ENCODE data around the gene VPS18.

Gene VPS18

GRCh38 chr15:40925495-40925862, 31.2 kb downstream of the VPS18 start:
- Histone ChIP-seq H3K79me2 (ENCODE audit: low read length) (no peaks in the 10 kb centered on the region), H3K9me3 (ENCODE audit: insufficient read depth, low read length) (no peaks in the 10 kb centered on the region), H3K27ac (ENCODE audit: low read length) (no peak overlapping the region), H3K9ac (ENCODE audit: low read length) (no peak overlapping the region), H3K27me3 (ENCODE audit: low read depth, low read length) (peaks cover 15% of the 10 kb centered on the region), H3K4me3 (ENCODE audit: low read length) (no peak overlapping the region), H3K36me3 (replicated peaks; ENCODE audit: low read depth, low read length) (no peaks in the 10 kb centered on the region), H2AFZ (ENCODE audit: low read depth, low read length) (no peak overlapping the region), H4K20me1 (ENCODE audit: insufficient read depth, low read length) (no peaks in the 10 kb centered on the region), H3K4me2 (ENCODE audit: low read length) (no peak overlapping the region), H3K4me1 (ENCODE audit: low read length) (peaks cover 3% of the 10 kb centered on the region; the same call in 1 of the 2 replicates)
- TF ChIP-seq EZH2phosphoT487 (IDR thresholded peaks at IDR 0.05; ENCODE audit: low read depth) = no peak
- TF ChIP-seq, protein P1, sequence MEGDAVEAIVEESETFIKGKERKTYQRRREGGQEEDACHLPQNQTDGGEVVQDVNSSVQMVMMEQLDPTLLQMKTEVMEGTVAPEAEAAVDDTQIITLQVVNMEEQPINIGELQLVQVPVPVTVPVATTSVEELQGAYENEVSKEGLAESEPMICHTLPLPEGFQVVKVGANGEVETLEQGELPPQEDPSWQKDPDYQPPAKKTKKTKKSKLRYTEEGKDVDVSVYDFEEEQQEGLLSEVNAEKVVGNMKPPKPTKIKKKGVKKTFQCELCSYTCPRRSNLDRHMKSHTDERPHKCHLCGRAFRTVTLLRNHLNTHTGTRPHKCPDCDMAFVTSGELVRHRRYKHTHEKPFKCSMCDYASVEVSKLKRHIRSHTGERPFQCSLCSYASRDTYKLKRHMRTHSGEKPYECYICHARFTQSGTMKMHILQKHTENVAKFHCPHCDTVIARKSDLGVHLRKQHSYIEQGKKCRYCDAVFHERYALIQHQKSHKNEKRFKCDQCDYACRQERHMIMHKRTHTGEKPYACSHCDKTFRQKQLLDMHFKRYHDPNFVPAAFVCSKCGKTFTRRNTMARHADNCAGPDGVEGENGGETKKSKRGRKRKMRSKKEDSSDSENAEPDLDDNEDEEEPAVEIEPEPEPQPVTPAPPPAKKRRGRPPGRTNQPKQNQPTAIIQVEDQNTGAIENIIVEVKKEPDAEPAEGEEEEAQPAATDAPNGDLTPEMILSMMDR (IDR thresholded peaks at IDR 0.05; ENCODE audit: low read depth, low read length) = no peak

DNA sequence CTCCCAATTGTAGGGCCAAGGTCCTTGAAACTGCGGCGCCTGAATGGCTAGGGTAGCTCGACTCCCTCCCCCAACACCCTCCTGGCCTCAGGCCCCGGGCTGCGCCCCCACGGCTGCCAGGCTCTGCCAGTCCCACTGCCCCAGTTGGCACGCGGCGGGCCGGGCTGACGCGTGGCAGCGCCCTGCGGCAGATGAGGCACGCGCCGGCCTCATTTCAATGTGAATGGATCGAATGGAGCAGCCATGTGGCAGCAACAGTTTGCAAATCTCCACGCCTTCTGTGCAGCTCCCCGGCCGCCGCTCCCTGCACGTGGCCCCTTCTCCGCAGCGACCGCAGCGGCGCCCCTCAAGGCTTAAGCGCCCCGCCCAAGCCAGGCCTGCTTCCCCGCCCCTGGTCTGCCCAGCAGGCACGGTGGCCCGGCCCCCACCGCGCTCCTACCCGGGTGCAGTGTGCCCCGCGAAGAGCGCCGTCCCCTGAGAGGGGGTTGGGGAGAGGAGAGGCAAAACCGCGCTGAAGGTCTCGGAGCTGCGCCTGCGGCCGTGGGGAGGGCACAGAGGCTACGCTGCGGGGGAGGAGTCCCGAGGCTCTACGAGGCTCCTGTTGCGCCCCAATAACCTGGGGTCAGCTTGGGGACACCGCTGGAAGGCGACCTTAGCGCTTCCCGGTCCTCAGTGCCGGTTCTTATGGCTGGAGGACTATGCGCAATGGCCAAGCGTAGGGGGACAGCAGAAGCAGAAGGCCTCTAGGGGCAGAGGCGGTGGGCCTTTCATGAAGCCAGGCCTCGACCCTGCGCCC, 31.8 kb downstream of the VPS18 start:
- H3K4me2 ChIP-seq (ENCODE audit: low read length) = no peak overlapping the region
- H3K9ac ChIP-seq (ENCODE audit: low read length) = no peak overlapping the region
- TF ChIP-seq, protein P1 (IDR thresholded peaks at IDR 0.05; ENCODE audit: low read depth, low read length) = no peak
- TF ChIP-seq EZH2phosphoT487 (IDR thresholded peaks at IDR 0.05; ENCODE audit: low read depth) = no peak
- H2AFZ ChIP-seq (ENCODE audit: low read depth, low read length) = no peak overlapping the region
- no peak overlapping the region for H3K4me3 ChIP-seq (ENCODE audit: low read length)
- no peak overlapping the region for H3K27ac ChIP-seq (ENCODE audit: low read length)
- no peaks in the 10 kb centered on the region for H3K79me2 ChIP-seq (ENCODE audit: low read length)
- peaks cover 3% of the 10 kb centered on the region; the same call in 1 of the 2 replicates for H3K4me1 ChIP-seq (ENCODE audit: low read length)
- H3K27me3 ChIP-seq (ENCODE audit: low read depth, low read length) = peaks cover 15% of the 10 kb centered on the region
- no peaks in the 10 kb centered on the region for H3K36me3 ChIP-seq (replicated peaks; ENCODE audit: low read depth, low read length)
- H3K9me3 ChIP-seq (ENCODE audit: insufficient read depth, low read length) = no peaks in the 10 kb centered on the region
- no peaks in the 10 kb centered on the region for H4K20me1 ChIP-seq (ENCODE audit: insufficient read depth, low read length)

DNA sequence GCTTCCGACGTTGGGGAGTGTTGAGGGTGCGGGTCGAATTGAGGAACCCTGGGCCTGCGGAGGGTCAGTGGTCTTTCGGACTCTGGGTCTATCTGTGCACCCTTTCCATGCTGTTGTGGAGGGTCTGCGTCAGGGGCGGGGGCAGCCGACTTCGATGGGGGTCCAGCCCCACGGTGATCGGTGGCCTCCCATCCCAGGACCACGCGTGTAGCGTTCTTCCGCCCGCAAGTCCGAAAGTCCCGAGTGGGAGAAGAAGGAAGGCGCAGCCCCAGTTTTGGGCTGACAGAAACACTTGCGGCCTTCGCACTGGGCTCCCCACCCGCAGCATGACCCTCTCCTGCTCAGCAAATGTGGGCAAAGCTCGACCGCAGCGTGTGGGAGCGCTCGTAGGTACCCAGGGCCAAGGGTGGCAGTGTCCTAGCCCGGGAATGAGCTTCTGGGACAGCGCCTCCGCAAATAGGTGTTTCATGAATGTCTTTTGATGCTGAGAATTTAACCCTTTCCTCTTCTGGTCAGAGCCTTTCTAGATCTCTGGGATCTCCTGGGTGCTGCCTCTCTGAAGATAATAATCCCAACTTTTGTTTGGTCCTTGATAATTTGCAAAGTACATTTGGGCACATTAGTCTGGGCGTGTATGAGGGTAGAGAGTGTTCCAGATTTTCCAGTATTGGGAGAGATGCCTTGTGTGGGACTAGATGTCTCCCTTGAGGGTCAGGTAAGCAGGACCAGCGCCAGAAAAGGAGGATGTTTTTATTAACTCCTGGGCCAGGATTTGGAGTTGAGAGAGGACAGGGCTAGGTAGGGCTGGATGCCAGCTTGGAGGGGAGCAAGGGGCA, 32.6 kb downstream of the VPS18 start:
- TF ChIP-seq EZH2phosphoT487 (IDR thresholded peaks at IDR 0.05; ENCODE audit: low read depth) = no peak
- TF ChIP-seq, protein P1 (IDR thresholded peaks at IDR 0.05; ENCODE audit: low read depth, low read length) = no peak
- H3K9ac ChIP-seq (ENCODE audit: low read length) = no peak overlapping the region
- H3K36me3 ChIP-seq (replicated peaks; ENCODE audit: low read depth, low read length) = no peaks in the 10 kb centered on the region
- H3K4me1 ChIP-seq (ENCODE audit: low read length) = peaks cover 6% of the 10 kb centered on the region
- H2AFZ ChIP-seq (ENCODE audit: low read depth, low read length) = no peak overlapping the region
- H3K9me3 ChIP-seq (ENCODE audit: insufficient read depth, low read length) = no peaks in the 10 kb centered on the region
- no peak overlapping the region for H3K27ac ChIP-seq (ENCODE audit: low read length)
- H3K79me2 ChIP-seq (ENCODE audit: low read length) = no peaks in the 10 kb centered on the region
- H3K27me3 ChIP-seq (ENCODE audit: low read depth, low read length) = peaks cover 15% of the 10 kb centered on the region
- no peaks in the 10 kb centered on the region for H4K20me1 ChIP-seq (ENCODE audit: insufficient read depth, low read length)
- H3K4me2 ChIP-seq (ENCODE audit: low read length) = peak overlapping the region; percentile 95
- H3K4me3 ChIP-seq (ENCODE audit: low read length) = peak overlapping the region; percentile 88

GRCh38 chr15:40927495-40927872, 33.2 kb downstream of the VPS18 start:
- Histone ChIP-seq H3K9ac (ENCODE audit: low read length) (peak overlapping the region; percentile 54), H3K4me1 (ENCODE audit: low read length) (peaks cover 12% of the 10 kb centered on the region), H3K4me3 (ENCODE audit: low read length) (peak overlapping the region; percentile 88), H3K4me2 (ENCODE audit: low read length) (peak overlapping the region; percentile 95), H3K27me3 (ENCODE audit: low read depth, low read length) (peaks cover 15% of the 10 kb centered on the region), H3K27ac (ENCODE audit: low read length) (no peak overlapping the region), H3K36me3 (replicated peaks; ENCODE audit: low read depth, low read length) (no peaks in the 10 kb centered on the region), H3K79me2 (ENCODE audit: low read length) (no peaks in the 10 kb centered on the region), H4K20me1 (ENCODE audit: insufficient read depth, low read length) (no peaks in the 10 kb centered on the region), H3K9me3 (ENCODE audit: insufficient read depth, low read length) (no peaks in the 10 kb centered on the region), H2AFZ (ENCODE audit: low read depth, low read length) (peak overlapping the region; percentile 76; the same call in 1 of the 2 replicates)
- no peak for TF ChIP-seq EZH2phosphoT487 (IDR thresholded peaks at IDR 0.05; ENCODE audit: low read depth)
- TF ChIP-seq, protein P1 (IDR thresholded peaks at IDR 0.05; ENCODE audit: low read depth, low read length) = no peak

Measured in OCI-LY3 (cell line).